Thyroid gland (tissue), 4 donors: Measurements from ENCODE around the gene ATAT1.

Experiments used
- POLR2A ChIP-seq, 2 donors: fragments of 450-650 bp; IDR thresholded peaks; one replicate each; pipeline ENCODE4 v1.6.1; 2017; ENCODE audit warnings: antibody characterized with exemption in 2 of 2, mild to moderate bottlenecking in 2 of 2, moderate library complexity in 1 of 2
- TF ChIP-seq, protein P1 (sequence below), 6 experiments: fragments of 200-600 bp in 3 of 6; fragments of 450-650 bp in 3 of 6; sonication (generic) in 3 of 6; IDR thresholded peaks; one replicate each; pipeline ENCODE4 v1.5.1; 2016 to 2019; ENCODE audit warnings: antibody characterized with exemption in 6 of 6, mild to moderate bottlenecking in 2 of 6, inconsistent platforms in 1 of 6, moderate library complexity in 1 of 6

DNA sequence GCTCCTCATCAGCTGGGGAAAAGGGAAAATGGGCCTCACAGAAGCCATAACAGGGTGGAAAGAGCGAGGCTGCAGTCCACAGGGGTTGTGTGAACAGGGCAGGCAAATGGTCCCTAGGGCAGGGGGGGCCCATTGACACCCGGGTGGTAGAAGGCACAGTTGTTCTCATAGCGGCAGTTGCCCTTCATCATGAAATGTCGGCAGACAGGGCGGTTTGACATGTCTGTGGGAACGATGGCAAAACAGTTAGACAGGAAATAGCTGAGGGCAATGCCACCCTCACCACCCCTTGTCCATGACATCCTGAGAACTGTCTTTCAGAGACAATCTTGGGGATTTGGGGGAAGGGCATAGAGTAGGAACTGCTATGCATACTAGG is 25.2 kb upstream of the ATAT1 start:
- TF ChIP-seq, protein P1, sequence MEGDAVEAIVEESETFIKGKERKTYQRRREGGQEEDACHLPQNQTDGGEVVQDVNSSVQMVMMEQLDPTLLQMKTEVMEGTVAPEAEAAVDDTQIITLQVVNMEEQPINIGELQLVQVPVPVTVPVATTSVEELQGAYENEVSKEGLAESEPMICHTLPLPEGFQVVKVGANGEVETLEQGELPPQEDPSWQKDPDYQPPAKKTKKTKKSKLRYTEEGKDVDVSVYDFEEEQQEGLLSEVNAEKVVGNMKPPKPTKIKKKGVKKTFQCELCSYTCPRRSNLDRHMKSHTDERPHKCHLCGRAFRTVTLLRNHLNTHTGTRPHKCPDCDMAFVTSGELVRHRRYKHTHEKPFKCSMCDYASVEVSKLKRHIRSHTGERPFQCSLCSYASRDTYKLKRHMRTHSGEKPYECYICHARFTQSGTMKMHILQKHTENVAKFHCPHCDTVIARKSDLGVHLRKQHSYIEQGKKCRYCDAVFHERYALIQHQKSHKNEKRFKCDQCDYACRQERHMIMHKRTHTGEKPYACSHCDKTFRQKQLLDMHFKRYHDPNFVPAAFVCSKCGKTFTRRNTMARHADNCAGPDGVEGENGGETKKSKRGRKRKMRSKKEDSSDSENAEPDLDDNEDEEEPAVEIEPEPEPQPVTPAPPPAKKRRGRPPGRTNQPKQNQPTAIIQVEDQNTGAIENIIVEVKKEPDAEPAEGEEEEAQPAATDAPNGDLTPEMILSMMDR (IDR thresholded peaks at IDR 0.05), result no peak
- no peak for TF ChIP-seq POLR2A (IDR thresholded peaks at IDR 0.05)
